ENCODE data around the gene UBL3. TPM values are rescaled to one million over a fixed set of nuclear protein-coding genes. Genes with fewer than 3 reads are reported as not detected.

The UBL3 gene
- total RNA-seq, 2 donors from 2014 or later = 33.6 to 44.5 TPM

DNA sequence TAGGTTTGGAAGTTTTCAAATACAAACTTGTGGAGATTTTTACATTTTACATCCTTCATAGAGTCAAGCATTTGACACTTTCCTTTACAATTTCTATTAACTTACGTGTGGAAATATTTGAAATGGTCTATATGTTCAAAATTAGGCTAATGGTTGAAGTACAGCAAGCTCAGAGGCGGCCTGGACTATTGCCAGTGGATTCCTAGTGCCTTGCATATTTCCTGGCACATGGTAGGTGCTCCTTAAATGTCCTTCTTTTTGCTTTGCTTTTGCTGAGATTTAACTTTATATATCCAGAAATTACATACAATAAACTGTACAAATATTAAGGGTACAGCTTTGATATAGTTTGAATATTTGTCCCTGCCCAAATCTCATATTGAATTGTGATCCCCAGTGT, 93.9 kb downstream of the UBL3 start:
- no peak overlapping the region for H3K4me3 Mint-ChIP-seq
- no peaks in the 10 kb centered on the region for H3K36me3 Mint-ChIP-seq (ENCODE audit: low read depth)
- H3K4me1 Mint-ChIP-seq = peaks cover 8% of the 10 kb centered on the region

DNA sequence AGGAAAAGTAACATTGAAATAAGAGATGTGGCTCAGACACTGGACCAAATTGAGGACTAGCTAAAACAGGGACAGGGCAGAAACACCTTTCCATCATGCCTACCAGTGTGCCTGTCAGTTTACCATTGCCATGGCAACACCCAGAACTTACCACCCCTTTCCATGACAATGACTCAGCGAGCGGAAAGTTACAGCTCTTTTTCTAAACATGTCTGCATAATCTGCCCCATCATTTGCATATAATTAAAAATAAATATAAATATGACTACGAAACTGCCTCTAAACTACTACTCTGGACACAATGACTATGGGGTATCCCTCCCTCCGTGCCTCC, 96.0 kb downstream of the UBL3 start:
- Mint-ChIP-seq H3K4me1 (peaks cover 8% of the 10 kb centered on the region), H3K4me3 (no peak overlapping the region), H3K27ac (no peak overlapping the region), H3K27me3 (peaks cover 12% of the 10 kb centered on the region), H3K36me3 (ENCODE audit: low read depth) (no peaks in the 10 kb centered on the region)
- DNase-seq = no peak
- H3K9me3 ChIP-seq (ENCODE audit: control insufficient read depth, low read length, poor library complexity, severe bottlenecking) = no peaks in the 10 kb centered on the region
- no peak for ATAC-seq

More for the DNA sequence above, 93.9 kb downstream of the UBL3 start:
- H3K9me3 ChIP-seq (ENCODE audit: control insufficient read depth, low read length, poor library complexity, severe bottlenecking) = no peaks in the 10 kb centered on the region
- ATAC-seq (no peak), DNase-seq (no peak)
- peak overlapping the region; percentile 71 for H3K27ac Mint-ChIP-seq
- no peaks in the 10 kb centered on the region for H3K27me3 Mint-ChIP-seq

DNA sequence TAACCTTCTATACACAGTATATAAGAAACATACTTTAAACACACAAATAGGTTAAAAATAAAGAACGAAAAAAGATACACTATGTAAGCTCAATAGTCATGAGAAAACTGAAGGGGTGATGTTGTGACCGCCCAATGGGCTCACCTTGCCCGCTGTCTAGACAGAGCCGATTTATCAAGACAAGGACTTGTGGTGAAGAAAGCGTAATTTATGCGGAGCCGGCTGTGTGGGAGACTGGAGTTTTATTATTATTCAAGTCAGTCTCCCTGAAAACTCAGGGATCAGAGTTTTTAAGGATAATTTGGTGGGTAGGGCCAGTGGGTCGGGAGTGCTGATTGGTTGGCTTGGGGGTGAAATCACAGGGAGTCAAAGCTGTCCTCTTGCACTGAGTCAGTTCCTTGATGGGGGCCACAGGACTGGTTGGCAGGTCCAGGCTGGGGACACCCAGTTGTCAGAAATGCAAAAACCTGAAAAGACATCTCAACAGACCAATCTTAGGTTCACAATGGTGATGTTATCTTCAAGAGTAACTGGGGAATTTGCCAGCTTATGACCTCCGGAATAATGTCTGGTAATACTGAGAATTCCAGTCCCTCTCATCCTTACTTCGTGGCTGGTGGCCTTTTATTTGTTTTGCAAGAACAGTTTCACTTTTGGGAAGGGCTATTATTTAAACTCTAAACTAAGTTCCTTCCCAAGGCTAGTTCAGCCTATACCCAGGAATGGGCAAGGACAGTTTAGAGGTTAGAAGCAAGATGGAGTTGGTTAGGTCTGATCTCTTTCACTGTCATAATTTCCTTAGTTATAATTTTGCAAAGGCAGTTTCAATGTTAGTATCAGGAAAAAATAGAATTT, 96.6 kb downstream of the UBL3 start:
- H3K36me3 Mint-ChIP-seq (ENCODE audit: low read depth) = no peaks in the 10 kb centered on the region
- peaks cover 7% of the 10 kb centered on the region for H3K4me1 Mint-ChIP-seq
- no peak overlapping the region for H3K4me3 Mint-ChIP-seq
- H3K9me3 ChIP-seq (ENCODE audit: control insufficient read depth, low read length, poor library complexity, severe bottlenecking) = no peaks in the 10 kb centered on the region
- no peak overlapping the region for H3K27ac Mint-ChIP-seq
- ATAC-seq (no peak), DNase-seq (no peak)
- peaks cover 18% of the 10 kb centered on the region for H3K27me3 Mint-ChIP-seq

DNA sequence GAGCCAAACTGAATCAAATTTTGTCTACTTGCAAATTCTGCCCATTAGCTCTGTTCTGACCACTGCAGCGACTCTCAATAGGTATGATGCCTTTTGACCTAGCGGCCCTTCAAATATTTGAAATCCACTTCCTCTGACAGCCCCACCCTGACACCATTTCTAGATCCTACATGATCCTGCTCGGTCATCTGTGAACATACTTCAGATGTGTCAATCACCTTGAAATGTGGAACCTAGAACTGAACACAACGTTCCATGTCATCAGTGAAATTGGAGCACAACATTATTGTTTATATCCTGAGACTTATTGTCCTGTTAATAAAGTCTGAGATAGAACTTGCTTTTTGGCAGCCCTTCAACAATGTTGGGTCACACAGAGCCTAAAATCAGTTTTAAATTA, 98.2 kb downstream of the UBL3 start:
- H3K9me3 ChIP-seq (ENCODE audit: control insufficient read depth, low read length, poor library complexity, severe bottlenecking) = no peaks in the 10 kb centered on the region
- Mint-ChIP-seq H3K4me1 (peaks cover 3% of the 10 kb centered on the region), H3K27ac (no peak overlapping the region), H3K4me3 (no peak overlapping the region), H3K27me3 (peaks cover 19% of the 10 kb centered on the region), H3K36me3 (ENCODE audit: low read depth) (no peaks in the 10 kb centered on the region)
- ATAC-seq (no peak), DNase-seq (no peak)

DNA sequence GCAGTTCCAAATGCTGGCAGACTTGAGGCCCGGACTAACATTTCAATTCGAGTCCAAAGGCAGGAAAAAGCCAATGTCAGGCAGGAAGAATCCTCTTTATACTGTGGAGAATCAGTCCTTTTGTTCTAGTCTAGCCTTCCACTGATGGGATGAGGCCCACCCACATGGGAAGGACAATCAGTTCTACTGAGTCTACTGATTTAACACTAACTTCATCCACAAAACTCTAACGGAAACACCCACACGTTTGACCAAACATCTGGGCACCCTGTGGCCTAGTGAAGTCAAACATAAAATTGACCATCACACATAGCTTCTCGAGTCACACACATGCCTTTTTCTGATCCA, 100.3 kb downstream of the UBL3 start:
- Mint-ChIP-seq H3K4me3 (no peak overlapping the region), H3K36me3 (ENCODE audit: low read depth) (no peaks in the 10 kb centered on the region), H3K27me3 (peaks cover 33% of the 10 kb centered on the region), H3K27ac (no peak overlapping the region), H3K4me1 (peaks cover 3% of the 10 kb centered on the region)
- ATAC-seq (no peak), DNase-seq (no peak)
- H3K9me3 ChIP-seq (ENCODE audit: control insufficient read depth, low read length, poor library complexity, severe bottlenecking) = no peaks in the 10 kb centered on the region

DNA sequence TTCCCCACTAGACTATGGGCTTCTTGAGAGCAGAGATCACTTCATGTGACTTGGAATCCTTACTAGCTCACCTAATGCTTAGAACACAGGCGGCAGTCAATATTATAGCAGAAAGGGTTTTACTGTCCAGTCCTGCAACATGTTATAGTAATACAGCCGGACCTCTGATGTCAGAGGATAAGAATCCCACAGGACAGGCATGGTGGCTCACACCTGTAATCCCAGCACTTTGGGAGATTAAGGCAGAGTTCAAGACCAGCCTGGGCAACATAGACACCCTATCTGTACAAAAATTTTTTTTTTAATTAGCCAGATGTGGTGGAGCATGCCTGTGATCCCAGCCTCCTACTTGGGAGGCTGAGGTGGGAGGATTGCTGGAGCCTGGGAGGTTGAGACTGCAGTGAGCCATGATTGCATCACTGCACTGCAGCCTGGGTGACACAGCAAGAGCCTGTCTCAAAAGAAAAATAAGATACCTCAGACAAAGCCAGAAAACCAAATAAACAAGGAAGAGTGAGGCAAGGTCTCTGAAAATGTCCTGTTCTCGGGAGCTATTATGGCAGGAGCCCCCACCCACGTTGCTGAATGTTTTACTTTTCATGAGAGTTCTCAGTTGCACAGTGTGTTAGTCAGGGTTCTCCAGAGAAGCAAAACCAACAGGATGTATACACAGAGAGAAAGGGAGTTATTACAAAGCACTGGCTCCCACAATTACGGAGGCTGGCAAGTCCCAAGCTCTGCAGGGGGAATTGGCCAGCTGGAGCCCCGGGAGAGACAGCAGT, 100.8 kb downstream of the UBL3 start:
- Mint-ChIP-seq H3K27me3 (peaks cover 38% of the 10 kb centered on the region), H3K4me3 (no peak overlapping the region), H3K4me1 (peaks cover 3% of the 10 kb centered on the region), H3K36me3 (ENCODE audit: low read depth) (no peaks in the 10 kb centered on the region), H3K27ac (peak overlapping the region; percentile 22)
- ATAC-seq (no peak), DNase-seq (no peak)
- no peaks in the 10 kb centered on the region for H3K9me3 ChIP-seq (ENCODE audit: control insufficient read depth, low read length, poor library complexity, severe bottlenecking)

DNA sequence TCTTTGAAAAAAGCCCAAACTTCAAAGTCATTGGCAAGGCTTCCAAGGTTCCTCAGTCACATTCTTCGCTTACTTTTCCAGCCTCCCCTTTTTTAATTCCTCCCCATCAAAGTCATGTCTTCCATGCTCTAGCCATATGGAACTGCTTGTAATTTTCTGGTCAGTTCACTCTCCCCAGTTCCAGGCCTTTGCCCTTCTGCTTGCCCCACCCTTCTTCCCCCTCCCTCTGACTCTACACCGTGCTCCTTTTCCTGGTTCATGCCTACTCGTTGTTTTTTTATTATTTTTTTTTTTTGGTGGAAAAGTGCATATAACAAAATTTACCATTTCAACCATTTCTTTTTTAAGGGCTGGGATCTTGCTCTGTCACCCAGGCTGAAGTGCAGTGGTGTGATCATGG, 102.3 kb downstream of the UBL3 start:
- Mint-ChIP-seq H3K27ac (no peak overlapping the region), H3K4me1 (no peaks in the 10 kb centered on the region), H3K27me3 (peaks cover 49% of the 10 kb centered on the region), H3K4me3 (no peak overlapping the region), H3K36me3 (ENCODE audit: low read depth) (peaks cover 3% of the 10 kb centered on the region)
- H3K9me3 ChIP-seq (ENCODE audit: control insufficient read depth, low read length, poor library complexity, severe bottlenecking) = no peaks in the 10 kb centered on the region
- DNase-seq (no peak), ATAC-seq (no peak)

DNA sequence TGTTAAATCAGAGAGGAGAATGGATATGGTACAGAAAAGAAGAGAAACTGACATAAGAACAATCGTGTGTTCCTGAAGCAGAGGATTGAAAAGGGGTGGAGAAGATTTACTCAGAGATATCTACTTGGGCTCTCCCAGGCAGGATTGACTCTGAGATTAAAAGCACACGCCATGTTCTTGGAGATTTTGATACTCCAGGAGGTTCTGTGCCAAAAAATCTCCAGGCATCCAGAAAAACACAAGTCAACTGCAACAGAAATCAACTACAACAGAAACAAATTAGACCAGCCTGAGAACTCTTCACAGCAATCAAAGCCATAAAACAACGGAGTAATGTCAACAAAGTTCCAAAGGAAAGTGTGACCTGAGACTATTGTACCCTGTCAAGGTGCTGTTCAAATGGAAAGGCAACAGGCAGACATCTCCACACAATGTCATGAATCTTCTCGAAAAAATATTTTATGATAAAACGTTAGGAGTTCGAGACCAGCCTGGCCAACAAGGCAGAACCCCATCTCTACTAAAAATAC, 104.2 kb downstream of the UBL3 start:
- no peak overlapping the region for H3K27ac Mint-ChIP-seq
- no peaks in the 10 kb centered on the region for H3K9me3 ChIP-seq (ENCODE audit: control insufficient read depth, low read length, poor library complexity, severe bottlenecking)
- no peak overlapping the region for H3K4me3 Mint-ChIP-seq
- ATAC-seq (no peak), DNase-seq (no peak)
- peaks cover 49% of the 10 kb centered on the region for H3K27me3 Mint-ChIP-seq
- H3K36me3 Mint-ChIP-seq (ENCODE audit: low read depth) = peaks cover 3% of the 10 kb centered on the region
- H3K4me1 Mint-ChIP-seq = no peaks in the 10 kb centered on the region

DNA sequence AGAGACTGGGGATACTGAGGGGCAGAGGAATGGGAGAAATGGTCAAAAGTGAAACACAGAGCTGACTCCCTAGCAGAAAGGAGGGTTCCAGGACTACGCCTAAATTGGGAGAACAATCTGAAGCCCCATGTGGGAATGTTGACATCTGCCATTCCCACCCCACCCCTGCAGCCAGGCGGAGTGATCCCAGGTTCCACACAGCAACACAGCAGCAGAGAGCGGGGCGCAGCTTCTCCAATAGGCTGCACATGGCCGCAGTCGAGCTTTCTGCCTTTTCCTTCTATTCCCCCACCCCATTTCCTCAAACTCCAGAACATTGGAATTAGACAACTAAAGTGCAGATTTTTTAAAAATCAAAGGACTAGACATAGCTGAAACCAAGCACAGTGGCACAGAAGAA, 104.7 kb downstream of the UBL3 start:
- ATAC-seq = no peak
- peaks cover 3% of the 10 kb centered on the region for H3K36me3 Mint-ChIP-seq (ENCODE audit: low read depth)
- H3K4me3 Mint-ChIP-seq = no peak overlapping the region
- H3K4me1 Mint-ChIP-seq = no peaks in the 10 kb centered on the region
- no peak overlapping the region for H3K27ac Mint-ChIP-seq
- H3K9me3 ChIP-seq (ENCODE audit: control insufficient read depth, low read length, poor library complexity, severe bottlenecking) = no peaks in the 10 kb centered on the region
- DNase-seq = no peak
- H3K27me3 Mint-ChIP-seq = peaks cover 47% of the 10 kb centered on the region

DNA sequence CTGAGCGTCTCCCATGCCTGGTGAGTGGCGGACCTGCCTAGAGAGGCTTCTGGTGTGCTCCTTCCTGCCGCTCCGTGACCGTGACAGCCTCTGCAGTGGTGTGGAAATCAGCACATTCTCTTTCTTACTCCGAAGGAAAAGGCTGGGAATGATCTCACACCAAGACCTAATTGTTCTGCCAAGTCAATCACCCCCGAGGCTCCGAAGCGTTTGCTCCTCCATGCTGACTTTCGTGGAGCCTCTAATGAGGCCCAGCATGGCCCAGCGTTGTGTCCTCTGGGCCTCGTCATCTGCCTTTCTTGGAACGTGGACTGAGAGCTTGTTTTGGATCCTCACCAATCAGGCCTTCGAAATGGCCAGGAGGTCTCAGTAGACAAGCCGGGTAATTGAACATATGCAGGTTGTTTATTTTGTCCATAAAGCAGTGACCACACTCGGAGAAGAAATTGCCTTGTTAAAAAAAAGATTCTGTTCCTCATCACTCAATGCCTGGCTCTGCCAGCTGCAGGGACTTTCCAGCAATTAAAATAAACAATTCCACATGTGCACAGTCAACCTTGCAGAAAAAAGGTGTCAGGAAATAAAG, 107.1 kb downstream of the UBL3 start:
- Mint-ChIP-seq H3K27me3 (peaks cover 31% of the 10 kb centered on the region), H3K27ac (no peak overlapping the region), H3K36me3 (ENCODE audit: low read depth) (peaks cover 3% of the 10 kb centered on the region), H3K4me3 (no peak overlapping the region), H3K4me1 (no peaks in the 10 kb centered on the region)
- H3K9me3 ChIP-seq (ENCODE audit: control insufficient read depth, low read length, poor library complexity, severe bottlenecking) = no peaks in the 10 kb centered on the region
- ATAC-seq (no peak), DNase-seq (no peak)

DNA sequence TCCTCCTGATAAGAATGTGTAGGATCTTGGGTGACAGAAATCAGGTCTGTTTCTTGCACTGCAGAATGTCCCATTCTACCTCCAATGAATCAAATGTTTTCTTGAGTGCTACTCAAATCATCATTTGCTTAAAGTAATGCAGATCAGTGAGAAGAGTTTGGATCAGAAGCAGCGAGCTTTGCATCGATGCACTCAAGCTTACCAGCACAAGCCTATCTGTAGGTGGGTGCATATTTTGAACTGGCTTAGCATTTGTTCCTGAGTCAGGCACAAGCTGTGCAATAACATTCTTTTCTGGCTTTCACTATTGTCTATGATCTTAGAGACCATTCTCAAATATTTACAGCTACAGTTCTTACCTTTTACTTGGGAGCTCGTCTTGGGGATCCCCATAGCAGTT, 109.5 kb downstream of the UBL3 start:
- ATAC-seq = no peak
- Mint-ChIP-seq H3K4me1 (no peaks in the 10 kb centered on the region), H3K4me3 (no peak overlapping the region), H3K27ac (no peak overlapping the region), H3K36me3 (ENCODE audit: low read depth) (peaks cover 3% of the 10 kb centered on the region), H3K27me3 (peaks cover 26% of the 10 kb centered on the region)
- no peaks in the 10 kb centered on the region for H3K9me3 ChIP-seq (ENCODE audit: control insufficient read depth, low read length, poor library complexity, severe bottlenecking)
- DNase-seq = no peak

DNA sequence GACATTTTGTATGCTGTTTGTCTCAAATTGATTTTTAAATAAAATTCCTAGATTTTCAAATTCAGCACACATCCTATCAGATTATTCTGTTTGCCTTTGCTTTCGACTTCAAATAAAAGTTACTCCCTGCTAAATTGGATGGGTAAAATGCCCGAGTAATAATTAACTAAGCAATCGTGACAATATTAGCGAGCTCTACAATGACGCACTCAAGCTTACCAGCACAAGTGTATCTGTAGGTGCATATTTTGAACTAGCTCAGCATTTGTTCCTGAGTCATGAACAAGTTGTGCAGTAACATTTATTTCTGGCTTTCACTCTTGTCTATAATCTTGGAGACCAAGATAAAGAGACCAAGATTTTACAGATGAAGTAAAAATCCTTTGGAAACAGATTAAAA, 113.4 kb downstream of the UBL3 start:
- Mint-ChIP-seq H3K4me3 (no peak overlapping the region), H3K27me3 (peaks cover 28% of the 10 kb centered on the region), H3K4me1 (peaks cover 7% of the 10 kb centered on the region), H3K36me3 (ENCODE audit: low read depth) (peaks cover 2% of the 10 kb centered on the region), H3K27ac (no peak overlapping the region)
- H3K9me3 ChIP-seq (ENCODE audit: control insufficient read depth, low read length, poor library complexity, severe bottlenecking) = no peaks in the 10 kb centered on the region
- ATAC-seq (no peak), DNase-seq (no peak)

DNA sequence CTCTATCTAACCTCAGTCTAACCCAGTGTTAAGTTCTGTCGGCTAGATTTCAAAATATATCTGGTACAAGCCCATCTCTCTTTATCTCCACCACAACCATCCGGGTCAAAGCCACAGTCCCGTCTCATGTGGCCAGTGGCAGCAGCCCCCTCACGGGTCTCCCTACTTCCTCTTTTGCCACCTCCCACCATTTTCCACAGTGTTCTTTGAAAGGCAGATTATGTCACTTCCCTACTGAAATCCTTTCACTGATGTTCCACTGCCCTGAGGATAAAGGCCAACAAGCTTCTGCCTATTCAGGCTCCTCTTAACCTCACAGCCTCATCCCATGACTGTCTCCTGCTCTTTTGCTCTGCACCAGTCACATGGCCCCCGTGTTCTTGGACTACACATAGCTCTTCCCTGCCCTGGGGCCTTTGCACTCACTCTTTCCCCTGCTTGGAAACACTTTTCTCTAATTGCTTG, 117.2 kb downstream of the UBL3 start:
- Mint-ChIP-seq H3K4me1 (peaks cover 7% of the 10 kb centered on the region), H3K4me3 (no peak overlapping the region), H3K27ac (no peak overlapping the region), H3K27me3 (peaks cover 64% of the 10 kb centered on the region), H3K36me3 (ENCODE audit: low read depth) (peaks cover 2% of the 10 kb centered on the region)
- ATAC-seq (no peak), DNase-seq (no peak)
- H3K9me3 ChIP-seq (ENCODE audit: control insufficient read depth, low read length, poor library complexity, severe bottlenecking) = no peaks in the 10 kb centered on the region

Data from T-helper 17 cell (primary cell).